NCI-H82 treated with DMSO at 0.1 percent for 48 hours (cell line): ENCODE data around the gene PBRM1.
"Not testable (repeated sequence)": the region's sequence is repeated elsewhere in the genome, so short reads cannot be mapped to it uniquely, and the experiment has no call there.

Experiments
- DNase-seq: peaks from one replicate; lab custom pipeline; 2025; ENCODE audit not compliant: unreplicated experiment; lab: John Stamatoyannopoulos, UW

Gene PBRM1

DNA sequence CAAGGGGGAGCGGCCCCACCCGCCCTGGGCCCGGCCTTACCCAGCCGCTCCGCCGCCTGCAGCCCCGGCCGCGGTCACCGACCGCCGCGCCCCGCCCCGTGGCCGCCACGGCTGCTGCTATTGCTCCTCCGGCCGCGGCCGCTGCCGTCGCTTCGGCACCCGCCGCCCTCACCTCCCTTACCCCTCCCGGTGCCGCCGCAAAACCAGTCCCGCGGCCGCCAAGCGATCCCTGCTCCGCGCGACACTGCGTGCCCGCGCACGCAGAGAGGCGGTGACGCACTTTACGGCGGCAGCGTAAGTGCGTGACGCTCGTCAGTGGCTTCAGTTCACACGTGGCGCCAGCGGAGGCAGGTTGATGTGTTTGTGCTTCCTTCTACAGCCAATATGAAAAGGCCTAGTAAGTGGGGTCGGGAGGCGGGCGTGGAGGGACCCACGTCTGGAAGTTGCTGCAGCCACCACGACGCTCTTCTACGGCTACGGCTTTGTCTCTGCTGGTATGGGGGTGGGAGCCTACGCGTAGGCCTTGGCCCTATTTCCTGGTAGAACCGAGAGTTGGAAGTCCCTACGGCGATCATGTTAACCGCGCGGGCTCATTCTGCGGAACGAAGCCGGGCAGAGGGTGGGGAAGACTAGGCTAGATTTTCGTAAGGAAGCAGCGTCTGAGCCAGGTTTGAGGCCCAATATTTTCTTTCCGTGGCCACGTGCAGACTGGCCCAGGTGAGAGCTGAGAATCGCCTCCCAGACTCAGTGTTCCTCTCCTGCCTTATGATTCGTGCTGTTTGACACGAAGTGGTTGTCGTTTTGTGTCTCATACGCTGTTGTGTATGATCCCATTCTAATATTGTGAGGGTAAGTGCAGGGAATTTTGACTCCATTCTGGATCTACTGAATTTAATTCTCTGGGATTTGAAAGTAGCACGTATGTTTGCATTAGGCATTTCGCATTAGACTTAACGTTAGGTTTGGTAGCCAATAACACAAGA, at the start of gene PBRM1, which contains the start of gene GNL3:
PBRM1 (minus strand) TSS at position 205 of the 983 bp plus-strand sequence.
GNL3 (plus strand) TSS at position 324 of the 983 bp plus-strand sequence; CDS start at position 385, 61 bp downstream.
- DNase-seq = peak; percentile 63

GRCh38 chr3:52733256-52733891, 47.7 kb upstream of the PBRM1 start:
- no peak for DNase-seq

DNA sequence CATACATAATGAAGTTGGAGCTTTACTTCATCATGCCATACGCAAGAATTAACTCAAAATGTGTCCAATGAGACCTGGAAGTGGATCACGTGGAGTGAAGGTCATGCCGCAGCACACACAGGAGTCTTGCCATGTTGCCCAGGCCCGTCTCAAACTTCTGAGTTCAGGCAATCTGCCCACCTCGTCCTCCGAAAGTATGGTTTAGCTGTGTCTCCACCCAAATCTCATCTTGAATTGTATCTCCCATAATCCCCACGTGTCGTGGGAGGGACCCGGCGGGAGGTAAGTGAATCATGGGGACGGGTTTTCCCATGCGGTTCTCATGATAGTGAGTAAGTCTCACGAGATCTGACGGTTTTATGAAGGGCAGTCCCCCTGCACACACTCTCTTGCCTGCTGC, 45.9 kb upstream of the PBRM1 start:
- no peak for DNase-seq

- DNase-seq = no peak
Measured at GRCh38 chr3:52730681-52731080, 45.0 kb upstream of the PBRM1 start.

DNA sequence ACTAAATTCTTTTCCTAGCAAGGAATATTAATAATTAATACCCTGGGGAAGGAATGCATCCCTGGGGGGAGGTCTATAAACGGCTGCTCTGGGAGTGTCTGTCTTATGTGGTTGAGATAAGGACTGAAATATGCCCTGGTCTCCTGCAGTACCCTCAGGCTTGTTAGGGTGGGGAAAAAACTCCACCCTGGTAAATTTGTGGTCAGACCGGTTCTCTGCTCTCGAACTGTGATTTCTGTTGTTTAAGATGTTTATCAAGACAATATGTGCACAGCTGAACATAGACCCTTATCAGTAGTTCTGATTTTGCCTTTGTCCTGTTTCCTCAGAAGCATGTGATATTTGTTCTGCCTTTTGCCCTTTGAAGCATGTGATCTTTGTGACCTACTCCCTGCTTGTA, 43.0 kb upstream of the PBRM1 start:
- DNase-seq = not testable (repeated sequence)

- DNase-seq = no peak
Measured at GRCh38 chr3:52724511-52724910, 38.8 kb upstream of the PBRM1 start.

DNA sequence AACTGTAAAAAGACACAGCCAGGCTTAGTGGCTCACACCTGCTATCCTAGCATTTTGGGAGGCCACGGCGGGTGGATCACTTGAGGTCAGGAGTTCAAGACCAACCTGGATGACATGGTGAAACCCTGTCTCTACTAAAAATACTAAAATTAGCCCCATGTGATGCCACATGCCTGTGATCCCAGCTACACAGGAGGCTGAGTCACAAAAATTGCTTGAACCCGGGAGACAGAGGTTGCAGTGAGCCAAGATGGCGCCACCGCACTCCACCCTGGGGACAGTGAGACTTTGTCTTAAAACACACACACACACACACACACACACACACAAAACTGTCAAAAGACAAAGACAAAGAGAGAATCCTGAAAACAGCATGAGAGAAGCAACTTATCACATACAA, 38.2 kb upstream of the PBRM1 start:
- no peak for DNase-seq

- DNase-seq = no peak
Measured at GRCh38 chr3:52722491-52722890, 36.8 kb upstream of the PBRM1 start.

GRCh38 chr3:52721730-52722008, 36.0 kb upstream of the PBRM1 start:
- no peak for DNase-seq

- DNase-seq = no peak
Measured at GRCh38 chr3:52721002-52721729, 35.5 kb upstream of the PBRM1 start.

DNA sequence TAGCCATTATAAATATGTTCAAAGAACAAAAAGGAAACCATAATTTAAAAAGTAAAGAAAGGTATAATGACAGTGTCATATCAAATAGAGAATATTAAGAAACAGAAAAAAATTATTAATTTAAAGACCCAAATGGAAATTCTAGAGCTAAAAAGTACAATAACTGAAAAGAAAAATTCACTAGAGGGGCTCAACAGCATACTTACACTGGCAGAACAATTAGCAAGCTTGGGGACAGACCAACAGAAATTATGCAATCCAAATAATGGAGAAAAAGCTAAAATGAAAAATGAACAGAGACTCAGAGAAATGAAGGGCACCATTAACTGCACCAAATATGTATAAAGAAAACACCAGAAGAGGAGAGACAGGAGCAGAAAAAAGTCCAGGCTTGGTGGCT, 33.9 kb upstream of the PBRM1 start:
- no peak for DNase-seq

- DNase-seq = no peak
Measured at GRCh38 chr3:52715714-52716305, 30.1 kb upstream of the PBRM1 start.

GRCh38 chr3:52714335-52715302, 28.9 kb upstream of the PBRM1 start:
- DNase-seq = no peak

GRCh38 chr3:52712291-52713212, 26.8 kb upstream of the PBRM1 start:
- DNase-seq = no peak

DNA sequence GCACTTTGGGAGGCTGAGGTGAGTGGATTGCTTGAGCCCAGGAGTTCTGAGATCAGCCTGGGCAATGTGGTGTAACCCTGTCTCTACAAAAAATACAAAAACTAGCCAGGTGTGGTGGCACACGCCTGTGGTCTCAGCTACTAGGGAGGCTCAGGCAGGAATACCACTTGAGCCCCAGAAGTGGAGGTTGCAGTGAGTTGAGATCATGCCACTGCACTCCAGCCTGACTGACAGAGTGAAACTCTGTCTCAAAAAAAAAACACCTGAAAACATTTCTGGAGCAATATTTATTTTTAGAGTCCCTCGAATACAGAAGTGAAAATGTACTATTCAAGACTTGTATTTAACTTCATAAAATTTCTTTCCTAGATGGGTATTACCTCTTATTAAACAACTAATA, 24.8 kb upstream of the PBRM1 start:
- no peak for DNase-seq

DNA sequence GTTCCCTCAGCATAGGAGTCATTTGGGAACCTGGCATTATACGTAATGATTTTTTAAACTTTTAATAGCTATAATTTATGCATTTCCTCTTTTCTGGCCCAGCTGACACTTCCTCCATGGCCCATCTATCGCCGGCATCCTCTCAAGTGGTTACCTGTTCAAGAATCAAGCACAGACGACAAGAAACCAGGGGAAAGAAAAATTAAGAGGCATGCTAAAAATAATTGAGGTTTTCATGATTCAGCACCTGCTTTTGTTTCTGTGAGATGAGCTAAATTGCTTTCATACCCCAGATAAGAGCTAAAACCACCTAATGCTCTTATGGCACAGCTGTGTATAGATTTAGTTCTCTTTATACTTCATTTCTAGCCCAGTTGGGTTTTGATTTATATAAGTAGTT, 21.9 kb upstream of the PBRM1 start:
- no peak for DNase-seq

DNA sequence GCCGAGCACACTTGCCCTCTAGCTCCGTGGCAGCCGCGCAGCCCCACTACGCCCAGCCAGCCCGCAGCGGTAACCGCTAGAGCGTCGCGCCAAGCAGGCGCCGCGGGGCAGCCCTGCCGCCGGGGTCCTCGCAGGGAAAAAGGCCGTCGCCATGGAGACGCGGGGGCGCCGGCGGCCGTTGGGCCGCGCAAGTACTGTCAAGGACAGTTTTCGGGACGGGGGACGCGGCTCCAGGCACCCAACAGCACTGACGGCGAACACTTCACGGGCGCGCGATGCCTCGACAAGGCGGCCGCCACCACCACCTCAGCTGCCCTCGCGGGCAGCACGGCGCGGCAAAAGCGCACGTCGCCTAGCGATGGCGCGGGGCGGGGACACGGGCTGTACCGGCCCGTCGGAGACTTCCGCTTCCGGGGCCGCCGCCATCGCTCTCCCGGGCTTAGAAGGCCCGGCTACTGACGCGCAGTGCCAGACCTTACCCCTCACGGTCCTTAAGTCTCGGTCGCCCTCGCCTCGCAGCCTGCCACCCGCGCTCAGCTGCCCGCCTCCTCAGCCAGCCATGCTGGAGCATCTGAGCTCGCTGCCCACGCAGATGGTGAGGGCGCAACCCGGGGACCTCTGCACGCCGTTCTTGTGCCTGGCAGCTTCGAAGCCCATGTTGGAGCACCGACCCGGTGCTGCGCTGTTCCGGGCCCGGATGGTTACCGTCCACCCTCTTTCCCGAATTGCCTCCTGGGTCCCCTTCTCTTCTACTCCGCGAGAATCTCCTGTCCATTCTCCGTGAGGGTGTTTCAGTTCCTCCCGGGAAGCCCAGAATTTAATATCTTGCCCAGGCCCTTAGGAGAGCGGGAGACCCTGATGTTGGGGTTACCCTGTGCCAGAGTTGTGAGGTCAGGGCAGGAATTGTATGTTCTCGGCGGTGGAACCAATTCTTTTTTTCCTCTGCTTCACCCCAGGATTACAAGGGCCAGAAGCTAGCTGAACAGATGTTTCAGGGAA, 20.3 kb upstream of the PBRM1 start, which contains the start of the genes GLT8D1 and SPCS1:
GLT8D1 (minus strand) TSS at position 104 of the 999 bp plus-strand sequence. CDS start 5,331 bp downstream, outside the sequence.
SPCS1 (plus strand) TSS at position 419 of the 999 bp plus-strand sequence; CDS start at position 560, 141 bp downstream.
- peak; percentile 36 for DNase-seq

DNA sequence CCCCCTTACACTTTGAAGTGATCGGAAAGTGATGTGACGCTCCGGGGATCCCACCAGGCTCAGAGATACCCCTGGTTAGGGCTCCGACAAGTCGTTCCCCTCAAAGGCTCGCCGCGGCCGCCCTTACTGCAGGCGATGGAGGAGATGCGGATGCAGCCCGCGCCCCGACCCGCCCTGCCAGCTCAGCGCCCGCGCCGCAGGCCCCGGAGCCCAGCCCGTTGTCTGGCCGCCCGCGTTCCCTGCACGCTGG, 19.6 kb upstream of the PBRM1 start:
- no peak for DNase-seq
